GM19463 (cell line): ENCODE results near the gene SUFU.

Experiments used
- ATAC-seq: cut with Tn5 transposase; IDR thresholded peaks from one replicate; pipeline ENCODE4 v1.9.1; 2021; ENCODE audit warnings: mild to moderate bottlenecking, moderate library complexity; ENCODE audit not compliant: unreplicated experiment

Gene SUFU

DNA sequence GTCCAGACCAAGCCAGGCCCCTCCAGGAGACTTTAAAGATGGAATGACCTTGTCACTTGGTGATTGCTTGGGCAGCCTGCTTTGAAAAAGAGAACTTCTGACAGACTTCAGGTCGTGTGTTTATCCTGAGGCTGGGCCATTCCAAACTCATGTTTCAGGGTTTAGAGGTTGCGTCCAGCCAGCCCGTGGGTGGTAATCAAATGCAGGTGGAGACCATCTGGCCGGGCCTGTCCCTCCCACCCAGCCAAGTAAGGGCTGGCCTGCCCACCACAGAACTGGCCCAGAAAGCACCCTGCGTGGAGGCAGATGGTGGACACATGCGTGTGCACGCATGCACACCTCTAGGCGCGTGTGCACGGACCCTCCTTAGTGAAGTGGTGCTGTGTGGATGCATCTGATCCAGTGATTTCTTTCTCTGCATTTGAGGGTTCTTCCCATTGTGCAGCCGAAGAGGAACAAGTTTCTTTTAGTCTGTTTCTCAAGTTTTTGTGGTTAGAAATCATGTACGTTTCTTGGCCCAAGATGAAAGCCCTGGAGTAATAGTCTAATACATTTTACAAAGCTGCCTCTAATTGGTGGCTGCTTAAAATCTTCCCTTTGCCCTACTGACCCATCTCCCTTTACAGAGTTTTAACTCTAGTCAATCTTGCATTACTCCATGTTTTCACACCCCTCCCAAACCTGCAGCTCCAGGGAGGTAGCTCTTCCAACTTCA is 43.0 kb downstream of the SUFU start:
- ATAC-seq: no peak

- ATAC-seq: no peak
Observed at GRCh38 chr10:102549549-102549948, 45.8 kb downstream of the SUFU start.

DNA sequence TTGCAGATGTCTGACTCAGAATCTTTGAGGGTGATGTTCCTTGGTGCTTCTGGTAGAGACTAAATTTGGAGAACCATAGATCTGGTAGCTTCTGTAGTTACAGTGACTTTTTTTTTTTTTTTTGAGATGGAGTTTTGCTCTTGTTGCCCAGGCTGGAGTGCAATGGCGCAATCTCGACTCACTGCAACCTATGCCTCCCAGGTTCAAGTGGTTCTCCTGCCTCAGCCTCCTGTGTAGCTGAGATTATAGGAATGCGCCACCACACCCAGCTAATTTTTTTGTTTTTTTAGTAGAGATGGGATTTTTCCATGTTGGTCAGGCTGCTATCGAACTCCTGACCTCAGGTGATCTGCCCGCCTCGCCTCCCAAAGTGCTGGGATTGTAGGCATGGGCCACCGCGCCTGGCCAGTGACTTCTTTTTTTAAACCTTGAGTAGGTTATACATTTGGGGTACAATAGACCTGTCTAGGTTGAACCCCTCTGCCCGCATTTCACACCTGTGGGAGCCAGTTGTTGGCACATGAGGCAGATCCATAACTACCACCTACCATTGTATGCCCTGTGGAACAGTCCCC is 47.0 kb downstream of the SUFU start:
- ATAC-seq: no peak

- ATAC-seq: no peak
Observed at GRCh38 chr10:102552533-102552932, 48.8 kb downstream of the SUFU start.

GRCh38 chr10:102553771-102554170 is 50.0 kb downstream of the SUFU start:
- ATAC-seq: no peak

GRCh38 chr10:102554531-102554930 is 50.8 kb downstream of the SUFU start:
- ATAC-seq: no peak

GRCh38 chr10:102555781-102556328 is 52.1 kb downstream of the SUFU start:
- ATAC-seq: no peak

DNA sequence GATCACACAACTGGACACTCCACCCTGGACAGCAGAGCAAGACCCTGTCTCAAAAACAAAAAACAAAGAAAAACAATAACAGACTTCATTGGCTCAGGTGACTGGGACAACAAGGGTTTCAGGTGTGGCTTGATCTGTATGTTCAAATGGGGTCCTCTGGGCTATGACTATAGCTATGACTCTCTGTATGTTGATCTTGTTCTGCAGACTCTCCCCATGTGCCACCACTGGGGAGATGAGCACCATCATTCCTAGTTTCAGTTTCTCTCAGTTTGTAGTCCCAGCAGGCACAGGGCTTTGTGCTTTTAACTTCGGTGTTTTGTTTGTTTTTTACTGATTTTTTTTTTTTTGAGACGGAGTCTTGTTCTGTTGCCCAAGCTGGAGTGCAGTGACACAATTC is 53.8 kb downstream of the SUFU start:
- ATAC-seq: no peak

DNA sequence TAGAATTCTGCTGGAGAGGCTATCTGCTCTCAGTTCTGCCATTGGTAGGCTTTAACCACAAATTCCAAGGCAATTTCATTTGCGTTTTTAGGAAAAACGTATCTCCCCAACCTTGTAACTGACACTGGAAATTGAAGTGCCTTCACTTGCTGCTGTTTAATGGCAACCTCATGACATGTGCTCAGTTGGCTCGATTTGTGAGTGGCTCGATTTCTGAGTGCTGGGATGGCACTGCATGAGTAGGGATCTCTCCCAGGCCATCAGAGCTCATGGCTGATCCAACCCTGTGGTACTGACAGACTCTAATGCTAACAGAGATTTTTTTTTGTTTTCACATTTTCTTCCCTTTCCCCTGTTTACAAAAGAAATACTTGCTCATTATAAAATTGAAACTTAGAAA is 56.0 kb downstream of the SUFU start:
- no peak for ATAC-seq

DNA sequence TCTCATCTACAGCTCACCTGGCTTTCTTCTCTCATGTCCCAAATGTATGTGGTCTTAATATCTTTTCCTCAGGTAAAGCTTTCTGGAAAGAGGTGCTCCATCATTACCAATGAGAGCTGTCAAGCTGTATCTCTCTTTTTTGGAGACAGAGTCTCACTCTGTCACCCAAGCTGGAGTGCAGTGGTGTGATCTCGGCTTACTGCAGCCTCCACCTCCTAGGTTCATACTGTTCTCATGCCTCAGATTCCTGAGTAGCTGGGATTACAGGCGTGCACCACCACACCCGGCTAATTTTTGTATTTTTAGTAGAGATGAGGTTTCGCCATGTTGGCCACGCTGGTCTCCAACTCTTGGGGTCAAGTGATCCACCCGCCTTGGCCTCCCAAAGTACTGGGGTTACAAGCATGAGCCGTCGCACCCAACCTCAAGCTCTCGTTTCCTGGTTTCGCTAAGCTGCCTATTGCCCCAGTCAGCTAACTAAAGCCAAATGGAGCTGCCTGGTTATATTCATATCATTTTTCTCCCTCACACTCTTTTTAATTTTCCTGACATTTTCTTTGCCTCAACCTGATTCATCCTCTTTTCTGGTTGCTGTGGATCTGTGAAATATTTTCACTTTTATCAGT is 60.5 kb downstream of the SUFU start:
- peak; percentile 53 for ATAC-seq

GRCh38 chr10:102565793-102566192 is 62.0 kb downstream of the SUFU start:
- no peak for ATAC-seq

DNA sequence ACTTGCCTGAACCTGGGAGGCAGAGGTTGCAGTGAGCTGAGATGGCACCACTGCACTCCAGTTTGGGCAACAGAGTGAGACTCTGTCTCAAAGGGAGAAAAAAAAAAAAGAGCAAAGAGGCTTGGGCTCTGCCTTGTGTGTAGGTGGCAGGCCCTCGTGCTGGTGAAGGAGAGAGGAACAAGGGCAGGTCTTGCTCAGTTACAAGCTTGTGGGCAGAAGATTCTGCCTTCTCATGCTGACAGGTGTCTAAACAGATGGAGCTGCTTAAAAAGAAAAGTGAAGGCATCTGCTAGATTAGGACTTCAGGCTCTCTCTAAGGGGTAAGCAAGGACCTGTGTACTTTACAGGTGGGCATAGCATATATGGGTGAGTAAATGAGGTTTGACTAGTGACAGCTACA is 75.0 kb downstream of the SUFU start:
- no peak for ATAC-seq

DNA sequence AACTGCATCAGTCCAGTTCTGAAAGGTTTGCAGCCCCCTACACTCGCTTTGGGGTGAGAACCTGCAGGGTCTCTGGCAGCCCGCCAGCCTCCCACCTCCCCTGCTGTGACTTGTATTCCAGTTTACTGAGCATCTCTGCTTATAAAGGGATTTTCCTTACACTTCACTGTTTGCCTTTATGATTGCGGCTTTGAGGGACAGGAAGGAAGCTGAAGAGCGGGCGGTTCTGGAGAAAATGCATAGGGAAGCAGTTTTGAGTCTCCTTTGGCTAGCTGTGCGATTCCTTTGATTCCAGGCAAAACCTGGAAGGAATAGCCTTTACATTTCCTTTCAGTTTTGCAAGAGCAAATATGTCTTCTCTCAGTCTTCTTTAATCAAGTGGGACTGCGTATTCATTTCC is 75.6 kb downstream of the SUFU start:
- no peak for ATAC-seq

GRCh38 chr10:102580230-102580629 is 76.5 kb downstream of the SUFU start:
- ATAC-seq: no peak

- ATAC-seq: no peak
Observed at GRCh38 chr10:102581401-102581800, 77.6 kb downstream of the SUFU start.

DNA sequence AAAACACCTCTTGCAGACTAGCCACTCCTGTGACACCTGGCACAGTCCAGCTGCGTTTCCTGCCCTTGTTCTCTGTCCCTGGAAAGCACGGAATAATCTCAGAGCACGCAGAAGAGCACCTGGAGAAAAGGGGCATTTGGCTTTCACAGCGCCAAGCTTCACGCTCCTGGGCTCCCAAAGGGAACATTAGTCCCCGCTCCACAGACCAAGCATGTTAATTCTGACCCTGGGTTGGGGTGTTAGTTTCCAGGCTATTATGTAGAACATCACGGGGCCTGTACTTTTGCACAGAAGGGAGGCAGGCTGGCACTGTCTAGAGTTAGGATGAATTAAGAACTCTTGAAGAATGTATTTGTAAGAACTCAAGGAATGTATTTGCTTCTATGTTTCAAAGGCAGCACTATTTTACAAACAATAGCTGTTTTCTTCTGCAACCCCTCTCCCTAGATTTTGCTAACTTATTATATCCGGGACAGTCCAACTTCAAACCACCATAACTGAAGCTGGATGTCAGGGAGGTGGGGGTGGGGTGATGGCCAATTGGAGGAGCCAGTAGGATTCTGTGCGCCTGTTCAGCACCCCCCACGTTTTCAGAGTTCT is 78.3 kb downstream of the SUFU start:
- ATAC-seq: no peak

GRCh38 chr10:102583435-102584417 is 80.0 kb downstream of the SUFU start:
- peak; percentile 65 for ATAC-seq

DNA sequence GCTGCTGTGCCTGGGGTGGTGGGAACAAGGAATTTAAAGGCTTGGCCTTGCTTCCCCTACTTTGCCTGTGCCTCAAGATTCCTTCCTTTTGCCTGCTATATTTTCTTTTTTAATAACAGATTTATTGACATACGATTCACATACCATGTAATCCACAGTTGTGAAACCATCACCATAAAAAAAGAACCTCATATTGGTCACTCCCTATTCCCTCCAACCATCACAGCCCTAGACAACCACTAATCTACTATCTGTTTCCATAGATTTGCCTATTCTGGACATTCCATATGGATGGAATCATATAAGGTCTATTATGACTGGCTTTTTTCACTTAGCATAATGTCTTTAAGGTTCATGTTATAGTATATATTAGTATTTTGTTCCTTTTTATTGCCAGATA is 81.3 kb downstream of the SUFU start:
- no peak for ATAC-seq

DNA sequence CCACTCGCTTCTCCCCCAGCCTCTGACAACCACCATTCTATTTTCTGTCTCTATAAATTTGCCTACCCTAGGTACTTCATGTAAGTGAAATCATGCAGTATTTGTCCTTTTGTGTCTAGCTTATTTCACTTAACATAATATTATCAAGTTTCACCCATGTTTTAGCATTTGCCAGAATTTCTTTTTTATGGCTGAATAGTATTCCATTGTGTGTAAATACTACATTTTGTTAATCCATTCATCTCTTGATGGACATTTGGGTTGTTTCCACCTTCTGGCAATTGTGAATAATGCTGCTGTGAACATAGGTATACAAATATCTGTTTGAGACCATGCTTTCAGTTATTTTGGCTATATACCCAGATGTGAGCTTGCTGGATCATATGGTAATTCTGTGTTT is 83.1 kb downstream of the SUFU start:
- no peak for ATAC-seq

- no peak for ATAC-seq
Observed at GRCh38 chr10:102588875-102589274, 85.1 kb downstream of the SUFU start.
